ENCODE data around the gene MAPK1. TPM values are rescaled to one million over a fixed set of nuclear protein-coding genes. Genes with fewer than 3 reads are reported as not detected.

MAPK1 gene
- total and polyA plus RNA-seq, 9 of the 15 experiments (the other 6 are each of a cell fraction or from before 2014, with no cell fraction given): 46.3 to 575 (median 283) TPM

- TF ChIP-seq ZBTB40 (IDR thresholded peaks at IDR 0.05) (no peak), ZBTB40 (CRISPR knock-in tag; IDR thresholded peaks at IDR 0.05) (no peak), ZNF324 (CRISPR knock-in tag; IDR thresholded peaks at IDR 0.05) (no peak), SP2 (IDR thresholded peaks at IDR 0.05; ENCODE audit: extremely low read depth, low read depth, low read length, poor library complexity, severe bottlenecking) (no peak), RAD51 (IDR thresholded peaks at IDR 0.05; ENCODE audit: borderline replicate concordance, low read depth) (no peak), SOX6 (IDR thresholded peaks at IDR 0.05) (no peak), DEAF1 (CRISPR knock-in tag; IDR thresholded peaks at IDR 0.05) (no peak), BRD4 (IDR thresholded peaks at IDR 0.05) (no peak), ZNF41 (CRISPR knock-in tag; conservative IDR thresholded peaks at IDR 0.05) (no peak), HMBOX1 (IDR thresholded peaks at IDR 0.05) (no peak), NCOA4 (IDR thresholded peaks at IDR 0.05; ENCODE audit: partially characterized antibody) (no peak), NFIX (CRISPR knock-in tag; IDR thresholded peaks at IDR 0.05; ENCODE audit: low read depth) (no peak)
- TF ChIP-seq, protein P1, sequence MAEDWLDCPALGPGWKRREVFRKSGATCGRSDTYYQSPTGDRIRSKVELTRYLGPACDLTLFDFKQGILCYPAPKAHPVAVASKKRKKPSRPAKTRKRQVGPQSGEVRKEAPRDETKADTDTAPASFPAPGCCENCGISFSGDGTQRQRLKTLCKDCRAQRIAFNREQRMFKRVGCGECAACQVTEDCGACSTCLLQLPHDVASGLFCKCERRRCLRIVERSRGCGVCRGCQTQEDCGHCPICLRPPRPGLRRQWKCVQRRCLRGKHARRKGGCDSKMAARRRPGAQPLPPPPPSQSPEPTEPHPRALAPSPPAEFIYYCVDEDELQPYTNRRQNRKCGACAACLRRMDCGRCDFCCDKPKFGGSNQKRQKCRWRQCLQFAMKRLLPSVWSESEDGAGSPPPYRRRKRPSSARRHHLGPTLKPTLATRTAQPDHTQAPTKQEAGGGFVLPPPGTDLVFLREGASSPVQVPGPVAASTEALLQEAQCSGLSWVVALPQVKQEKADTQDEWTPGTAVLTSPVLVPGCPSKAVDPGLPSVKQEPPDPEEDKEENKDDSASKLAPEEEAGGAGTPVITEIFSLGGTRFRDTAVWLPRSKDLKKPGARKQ (CRISPR knock-in tag; IDR thresholded peaks at IDR 0.05): no peak
Observed at GRCh38 chr22:21915624-21916308, 48.3 kb upstream of the MAPK1 start (continued).
